GM21619 (cell line): Measurements from ENCODE around the gene FOLR2.
"Not testable (repeated sequence)": the region's sequence is repeated elsewhere in the genome, so short reads cannot be mapped to it uniquely, and the experiment has no call there.

Source experiments
- ATAC-seq: cut with Tn5 transposase; IDR thresholded peaks from one replicate; pipeline ENCODE4 v1.9.1; 2021; ENCODE audit not compliant: unreplicated experiment

FOLR2 gene

DNA sequence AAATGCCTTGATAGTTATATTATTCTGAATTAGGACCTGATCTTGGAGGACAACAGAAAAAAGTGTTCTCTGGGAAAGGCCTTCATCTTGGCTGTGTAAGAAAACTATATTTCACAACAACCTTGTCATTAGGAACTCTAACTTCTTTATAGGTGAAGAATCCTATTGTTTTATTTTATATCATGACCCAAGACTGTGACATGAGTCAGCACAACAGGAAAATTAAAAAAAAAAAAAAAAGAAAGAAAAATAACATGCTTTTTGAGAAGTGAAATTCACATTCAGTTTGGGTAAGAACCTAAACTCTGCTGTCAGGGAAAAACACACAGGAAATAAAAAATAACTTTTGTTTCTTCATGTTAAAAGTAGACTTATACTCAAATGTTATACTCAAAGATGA lies 11.7 kb upstream of the FOLR2 start:
- no peak for ATAC-seq

DNA sequence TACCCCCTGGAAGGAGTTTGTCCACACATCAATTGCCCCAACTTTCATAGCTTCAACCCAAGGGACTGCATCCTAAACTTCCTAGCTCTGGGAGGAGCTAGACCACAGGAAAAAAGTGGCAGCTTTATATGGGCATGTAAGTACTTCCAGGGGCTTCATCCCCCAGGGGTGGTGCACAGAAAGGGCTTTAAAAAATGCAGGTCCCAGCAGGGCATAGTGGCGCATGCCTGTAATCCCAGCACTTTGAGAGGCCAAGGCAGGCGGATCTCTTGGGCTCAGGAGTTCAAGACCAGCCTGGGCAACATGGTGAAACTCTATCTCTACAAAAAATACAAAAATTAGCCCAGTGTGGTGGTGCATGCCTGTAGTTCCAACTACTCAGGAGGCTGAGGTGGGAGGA lies 9.8 kb upstream of the FOLR2 start:
- not testable (repeated sequence) for ATAC-seq

DNA sequence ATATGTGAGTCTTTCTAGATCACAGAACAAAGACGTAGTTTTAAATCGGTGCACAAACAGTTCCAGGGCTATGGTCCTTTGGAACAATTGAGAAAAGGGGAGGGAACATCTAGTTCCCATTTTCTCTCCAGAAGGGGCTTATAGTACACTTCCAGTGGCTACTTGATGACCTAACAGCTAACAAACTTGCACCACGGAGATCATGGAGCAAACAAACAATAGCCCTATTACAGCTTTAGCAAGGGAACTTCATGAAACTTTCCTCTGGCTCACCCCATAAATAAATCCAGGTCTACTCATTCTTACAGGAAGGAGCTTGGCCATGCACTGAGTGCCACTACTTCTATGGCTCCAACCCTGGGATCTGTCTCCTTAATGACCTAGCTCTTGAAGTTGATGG lies 8.3 kb upstream of the FOLR2 start:
- ATAC-seq = no peak

DNA sequence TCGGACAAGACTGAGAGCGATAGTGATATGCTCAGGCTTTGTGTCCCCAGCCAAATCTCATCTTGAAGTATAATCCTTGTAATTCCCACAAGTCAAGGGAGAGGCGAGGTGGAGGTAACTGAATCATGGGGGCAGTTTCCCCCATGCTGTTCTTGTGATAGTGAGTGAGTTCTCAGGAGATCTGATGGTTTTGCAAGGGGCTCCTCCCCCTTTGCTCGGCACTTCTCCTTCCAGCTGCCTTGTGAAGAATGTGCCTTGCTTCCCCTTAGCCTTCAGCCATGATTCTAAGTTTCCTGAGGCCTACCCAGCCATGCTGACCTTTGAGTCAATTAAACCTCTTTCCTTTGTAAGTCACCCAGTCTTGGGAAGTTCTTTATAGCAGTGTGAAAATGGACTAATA lies 7.5 kb upstream of the FOLR2 start:
- no peak for ATAC-seq

DNA sequence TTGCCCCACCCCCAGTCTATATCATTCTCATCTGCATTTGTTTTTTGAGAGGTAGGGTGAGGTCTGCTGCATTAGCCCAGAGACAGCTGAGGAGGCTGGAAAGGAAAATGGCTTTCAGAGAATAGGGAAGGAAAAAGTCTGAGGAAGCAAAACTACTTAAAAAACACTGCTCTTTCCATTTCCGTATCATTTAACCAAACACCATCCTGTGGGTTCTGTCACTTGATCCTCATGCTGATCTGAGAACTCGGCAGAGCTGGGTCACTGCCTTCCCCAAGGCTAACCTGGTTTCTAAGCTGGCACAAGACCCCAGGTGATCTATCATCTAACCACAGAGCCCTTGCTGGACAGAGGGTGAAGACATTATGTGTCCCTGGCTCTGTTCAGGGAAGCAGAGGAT lies 1.2 kb downstream of the FOLR2 start:
- no peak for ATAC-seq

- ATAC-seq = no peak
These were observed 1.7 kb downstream of the FOLR2 start for GRCh38 chr11:72218251-72218745.

DNA sequence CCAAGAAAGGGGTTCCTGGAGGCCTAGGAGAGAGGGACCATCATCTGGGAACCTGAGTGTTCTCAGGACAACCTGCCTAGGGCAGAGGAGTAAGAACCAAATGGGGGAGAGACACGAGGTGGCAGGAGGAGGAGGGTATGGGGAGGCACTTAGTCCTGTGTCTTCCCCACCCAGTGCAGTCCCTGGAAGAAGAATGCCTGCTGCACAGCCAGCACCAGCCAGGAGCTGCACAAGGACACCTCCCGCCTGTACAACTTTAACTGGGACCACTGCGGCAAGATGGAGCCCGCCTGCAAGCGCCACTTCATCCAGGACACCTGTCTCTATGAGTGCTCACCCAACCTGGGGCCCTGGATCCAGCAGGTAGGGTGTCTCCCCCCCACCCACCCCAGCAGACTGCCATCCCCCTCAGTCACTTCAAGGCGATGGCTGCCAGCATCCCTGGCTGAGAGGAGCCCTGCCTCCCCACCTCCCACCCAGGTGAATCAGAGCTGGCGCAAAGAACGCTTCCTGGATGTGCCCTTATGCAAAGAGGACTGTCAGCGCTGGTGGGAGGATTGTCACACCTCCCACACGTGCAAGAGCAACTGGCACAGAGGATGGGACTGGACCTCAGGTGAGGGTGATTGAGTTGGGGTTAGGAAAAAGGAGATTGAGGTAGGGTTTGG lies 4.2 kb downstream of the FOLR2 start:
- no peak for ATAC-seq

DNA sequence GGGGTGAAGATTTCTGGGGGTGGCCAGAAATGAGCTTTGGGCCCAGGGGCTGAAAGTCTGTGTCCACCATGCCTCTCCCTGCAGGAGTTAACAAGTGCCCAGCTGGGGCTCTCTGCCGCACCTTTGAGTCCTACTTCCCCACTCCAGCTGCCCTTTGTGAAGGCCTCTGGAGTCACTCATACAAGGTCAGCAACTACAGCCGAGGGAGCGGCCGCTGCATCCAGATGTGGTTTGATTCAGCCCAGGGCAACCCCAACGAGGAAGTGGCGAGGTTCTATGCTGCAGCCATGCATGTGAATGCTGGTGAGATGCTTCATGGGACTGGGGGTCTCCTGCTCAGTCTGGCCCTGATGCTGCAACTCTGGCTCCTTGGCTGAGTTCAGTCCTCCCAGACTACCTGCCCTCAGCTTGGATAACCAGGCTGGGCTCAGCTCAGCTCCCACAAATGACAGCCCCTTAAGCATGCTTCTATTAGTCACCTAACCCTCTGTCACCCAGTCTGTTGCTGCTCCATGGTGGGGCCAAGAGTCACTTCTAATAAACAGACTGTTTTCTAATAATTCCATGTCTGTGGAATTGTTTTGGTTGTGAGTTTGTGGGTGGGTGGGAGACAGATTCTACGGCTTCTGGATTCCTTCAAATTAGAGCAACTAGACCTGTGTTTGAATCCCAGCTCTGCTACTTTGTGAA lies 4.9 kb downstream of the FOLR2 start:
- ATAC-seq = no peak

DNA sequence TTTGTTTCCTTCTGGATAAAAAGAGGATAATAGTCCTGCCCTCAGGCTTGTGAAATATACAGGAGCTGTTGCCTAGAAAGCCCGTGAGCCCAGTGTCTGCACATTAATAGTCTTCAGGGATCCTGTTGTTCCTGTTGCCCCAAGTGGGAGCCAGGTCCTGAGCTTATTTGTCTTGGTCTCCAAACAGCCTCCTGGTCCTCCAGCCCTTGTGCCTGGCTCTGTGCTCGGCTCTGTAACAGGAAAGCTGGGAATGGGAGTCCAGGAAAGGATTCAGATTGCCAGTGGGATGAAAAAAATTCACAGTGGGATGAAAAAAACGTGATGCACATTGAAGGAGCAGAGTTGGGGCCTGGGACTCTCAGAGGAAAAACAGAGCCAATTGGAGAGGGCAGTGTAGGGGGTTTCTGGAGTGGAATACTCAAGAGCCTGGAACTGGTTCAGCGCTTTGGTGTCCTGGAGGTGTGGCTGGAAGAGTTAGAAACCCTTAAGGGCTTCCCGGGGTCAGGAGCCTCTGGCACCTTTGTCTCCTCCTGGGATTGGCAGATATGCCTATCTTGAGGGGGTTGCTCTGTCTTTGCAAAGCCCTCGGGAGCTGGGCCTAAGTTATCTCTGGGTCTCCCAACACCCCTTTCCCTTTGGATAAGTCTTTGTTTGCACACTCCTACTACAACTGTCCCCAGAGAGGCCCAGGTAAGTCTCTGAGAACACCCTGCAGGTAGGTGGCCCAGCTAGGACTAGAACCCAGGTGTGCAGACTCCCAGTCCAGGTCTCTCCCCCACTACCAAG lies 5.7 kb downstream of the FOLR2 start:
- ATAC-seq = no peak

DNA sequence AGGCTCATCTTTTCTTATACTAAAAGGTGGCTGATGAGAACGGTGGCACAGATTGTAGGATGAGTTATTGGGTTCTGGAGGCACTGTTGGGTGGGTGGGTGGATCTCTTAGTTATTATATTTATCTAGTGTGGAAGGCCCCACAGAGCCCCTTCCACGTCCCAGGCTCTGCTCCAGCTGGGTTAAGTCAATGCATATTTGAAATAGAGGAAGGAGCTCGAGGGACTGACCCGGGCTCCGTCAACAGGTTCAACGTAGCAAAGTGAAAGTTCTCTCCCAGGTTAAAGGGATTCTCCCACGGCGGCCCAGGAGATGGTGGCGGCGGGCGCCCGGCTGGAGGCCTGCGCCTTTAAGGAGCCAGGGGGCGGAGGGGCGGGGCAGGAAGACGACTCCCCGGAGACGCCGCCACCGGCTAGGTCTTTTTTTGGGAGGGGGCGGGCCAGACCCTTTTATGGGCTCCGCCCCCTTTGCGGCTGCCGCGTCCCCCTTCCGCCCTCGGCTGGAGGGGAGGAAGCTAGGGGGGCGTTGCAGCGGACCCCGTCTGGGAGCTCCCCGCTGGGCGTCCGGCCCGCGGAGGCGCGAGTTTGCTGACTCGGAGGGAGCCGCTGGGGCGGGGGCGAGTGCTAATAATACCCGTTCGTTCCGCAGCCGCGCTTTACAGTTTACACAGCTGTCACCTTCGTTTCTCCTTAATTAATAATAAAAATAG lies 6.5 kb downstream of the FOLR2 start:
- ATAC-seq = peak; percentile 56

DNA sequence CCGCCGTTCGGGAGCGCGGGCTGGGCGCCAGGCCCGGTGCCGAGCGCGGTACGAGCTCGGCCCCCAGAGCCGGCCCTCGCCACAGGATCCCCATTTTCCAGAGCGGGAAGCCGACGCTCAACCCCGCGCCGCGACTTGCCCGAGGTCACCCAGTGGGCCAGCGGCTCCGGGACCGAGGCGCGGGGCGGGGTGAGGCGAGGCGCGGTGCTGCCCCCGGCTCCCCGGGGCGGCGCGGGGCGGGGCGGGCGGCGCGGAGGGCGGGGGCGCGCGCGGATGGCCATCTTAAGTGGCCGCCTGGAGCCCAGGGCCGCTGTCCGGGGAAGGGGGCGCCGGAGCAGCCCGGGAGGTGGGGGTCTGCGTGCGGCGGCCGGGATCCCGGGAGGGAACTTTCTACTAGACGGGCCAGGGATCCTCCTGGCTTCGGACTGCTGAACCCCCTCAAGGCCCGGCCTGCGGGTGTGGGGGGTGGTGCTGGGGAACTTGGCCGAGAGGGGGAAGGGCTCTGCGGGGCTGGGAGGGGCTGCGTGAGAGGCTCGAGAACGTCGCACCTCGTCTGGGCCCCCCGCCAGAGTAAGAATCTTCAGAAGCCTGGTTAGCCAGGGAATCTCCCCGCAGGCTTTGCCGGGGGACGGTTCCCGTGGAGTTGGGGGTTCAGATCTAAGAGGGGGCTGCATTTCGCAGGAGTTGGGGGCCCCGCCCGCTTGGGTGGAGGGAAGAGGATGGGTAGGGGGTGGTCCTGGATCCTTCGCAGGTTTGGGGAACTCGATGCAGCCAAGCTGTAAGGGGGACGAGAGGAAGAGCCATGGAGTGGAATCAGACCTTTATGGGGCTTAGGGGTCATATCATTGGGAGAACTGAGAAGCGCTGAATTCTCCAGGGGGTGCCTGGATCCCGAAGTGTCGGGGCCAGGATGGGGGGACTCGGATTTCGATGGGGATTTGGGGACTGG lies 7.3 kb downstream of the FOLR2 start:
- peak; percentile 45 for ATAC-seq

DNA sequence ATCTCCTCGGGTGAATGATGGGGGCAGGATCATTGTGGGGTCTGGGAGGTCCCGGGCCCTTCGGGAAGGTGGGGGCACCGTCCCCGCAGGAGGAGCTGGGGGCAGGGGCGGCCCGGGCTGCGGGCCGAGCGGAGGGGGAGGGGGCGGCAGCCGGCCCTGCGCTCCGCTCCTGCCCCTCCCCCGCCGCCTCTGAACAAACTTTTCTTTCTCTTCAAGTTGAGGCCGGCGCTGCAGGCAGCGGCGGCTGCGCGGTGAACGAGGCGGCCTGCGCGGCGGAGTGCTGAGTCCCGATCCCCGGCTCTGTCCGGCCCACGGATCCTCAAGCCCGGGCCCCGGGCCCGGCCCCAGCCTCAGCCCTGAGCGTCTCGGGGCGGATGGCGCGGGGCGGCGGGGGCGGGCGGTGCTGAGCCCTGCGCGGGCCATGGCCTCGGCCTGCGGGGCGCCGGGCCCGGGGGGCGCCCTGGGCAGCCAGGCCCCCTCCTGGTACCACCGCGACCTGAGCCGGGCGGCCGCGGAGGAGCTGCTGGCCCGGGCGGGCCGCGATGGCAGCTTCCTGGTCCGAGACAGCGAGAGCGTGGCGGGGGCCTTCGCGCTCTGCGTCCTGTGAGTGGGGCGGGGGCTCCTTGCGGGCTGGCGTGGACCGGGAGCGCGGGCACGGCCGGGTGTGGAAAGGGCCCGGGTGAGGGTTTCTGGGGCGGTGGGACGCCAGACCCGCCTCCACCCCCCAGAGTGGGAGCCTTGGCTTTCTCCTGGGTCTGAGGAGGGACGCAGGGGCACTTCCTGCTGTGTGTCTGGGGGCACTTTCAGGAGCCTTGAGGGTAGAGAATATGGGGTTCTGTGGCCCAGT lies 8.2 kb downstream of the FOLR2 start, which contains the start of gene INPPL1:
INPPL1 (plus strand) TSS at position 204 of the 847 bp plus-strand sequence; CDS start at position 422, 218 bp downstream.
- ATAC-seq = no peak

GRCh38 chr11:72225411-72225951 lies 8.9 kb downstream of the FOLR2 start:
- ATAC-seq = no peak

DNA sequence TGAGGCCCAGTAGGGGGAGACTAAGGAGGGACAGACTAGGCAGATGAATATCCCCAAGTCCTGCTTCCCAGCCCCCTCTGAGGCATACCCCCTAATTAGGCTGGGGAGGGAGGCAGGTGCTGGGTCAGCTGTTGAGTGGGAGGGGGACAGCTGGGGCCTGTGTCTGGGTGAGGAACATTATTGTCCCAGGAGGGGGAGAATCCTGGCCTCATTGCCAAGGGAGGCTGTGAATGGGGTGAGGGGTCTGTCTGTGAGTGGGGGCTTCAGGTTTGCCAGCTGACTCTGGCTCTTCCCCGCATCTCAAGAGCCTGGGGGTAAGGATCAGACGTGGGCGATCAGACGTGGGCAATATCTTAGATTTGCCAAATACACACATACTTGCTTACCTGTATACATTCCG lies 10.1 kb downstream of the FOLR2 start:
- ATAC-seq = no peak

GRCh38 chr11:72227316-72228228 lies 11.0 kb downstream of the FOLR2 start:
- ATAC-seq = no peak

- no peak for ATAC-seq
These were observed 11.7 kb downstream of the FOLR2 start for GRCh38 chr11:72228229-72228843.

- ATAC-seq = no peak
These were observed 12.2 kb downstream of the FOLR2 start for GRCh38 chr11:72228844-72229231.
